Measurements from ENCODE around the gene TTLL13. TPM values are rescaled to one million over a fixed set of nuclear protein-coding genes. Genes with fewer than 3 reads are reported as not detected.

Gene TTLL13
- total RNA-seq, 1 experiment from 2014 or later = not detected

GRCh38 chr15:90223441-90224165 is 25.8 kb upstream of the TTLL13 start:
- H3K27me3 ChIP-seq (ENCODE audit: low read length) = no peaks in the 10 kb centered on the region
- no peak for DNase-seq
- ChIA-PET CTCF (no interaction called here), POLR2A (ENCODE audit: unreplicated experiment) (no interaction called here)
- TF ChIP-seq CTCF (conservative IDR thresholded peaks at IDR 0.05; ENCODE audit: low read depth, low read length) (no peak), EZH2 (IDR thresholded peaks at IDR 0.05; ENCODE audit: low read length, unreplicated experiment) (no peak), EZH2phosphoT487 (IDR thresholded peaks at IDR 0.05; ENCODE audit: borderline replicate concordance, low read length) (no peak)
- H3K36me3 ChIP-seq (ENCODE audit: low read depth, low read length) = peaks cover 69% of the 10 kb centered on the region
- intact Hi-C loops (cut with micrococcal nuclease) = no loop called here
- no peak overlapping the region for H2AFZ ChIP-seq (ENCODE audit: low read length)
- H3K27ac ChIP-seq (ENCODE audit: low read length) = no peak overlapping the region
- H3K79me2 ChIP-seq (ENCODE audit: low read length) = peaks cover 8% of the 10 kb centered on the region
- no peak for ATAC-seq
- no peak overlapping the region for H3K4me2 ChIP-seq (ENCODE audit: low read length)
- no peaks in the 10 kb centered on the region for H3K9me2 ChIP-seq (replicated peaks; ENCODE audit: low read length)
- H3K9me3 ChIP-seq (ENCODE audit: low read length) = no peaks in the 10 kb centered on the region
- no peak overlapping the region for H3K4me3 ChIP-seq (ENCODE audit: low read length)
- peaks cover 6% of the 10 kb centered on the region; the same call in 1 of the 2 replicates for H3K4me1 ChIP-seq (ENCODE audit: insufficient read depth, low read length)
- H3F3A ChIP-seq (ENCODE audit: low read length, unreplicated experiment) = no peaks in the 10 kb centered on the region
- no TSS peak for BruUV-seq (replicated peaks)
- no peaks in the 10 kb centered on the region for H4K20me1 ChIP-seq (ENCODE audit: low read length)
- no peak overlapping the region for H3K9ac ChIP-seq (ENCODE audit: low read length)

- no peaks in the 10 kb centered on the region for H3K27me3 ChIP-seq (ENCODE audit: low read length)
- H3F3A ChIP-seq (ENCODE audit: low read length, unreplicated experiment) = no peaks in the 10 kb centered on the region
- H3K4me1 ChIP-seq (ENCODE audit: insufficient read depth, low read length) = peaks cover 6% of the 10 kb centered on the region; the same call in 1 of the 2 replicates
- DNase-seq (no peak), ATAC-seq (no peak)
- peaks cover 79% of the 10 kb centered on the region for H3K36me3 ChIP-seq (ENCODE audit: low read depth, low read length)
- ChIA-PET CTCF (no interaction called here), POLR2A (ENCODE audit: unreplicated experiment) (no interaction called here)
- H3K9ac ChIP-seq (ENCODE audit: low read length) = no peak overlapping the region
- H3K9me3 ChIP-seq (ENCODE audit: low read length) = no peaks in the 10 kb centered on the region
- no peaks in the 10 kb centered on the region for H4K20me1 ChIP-seq (ENCODE audit: low read length)
- no peak overlapping the region for H3K4me2 ChIP-seq (ENCODE audit: low read length)
- no peak overlapping the region for H3K4me3 ChIP-seq (ENCODE audit: low read length)
- H3K9me2 ChIP-seq (replicated peaks; ENCODE audit: low read length) = no peaks in the 10 kb centered on the region
- no peak overlapping the region for H3K27ac ChIP-seq (ENCODE audit: low read length)
- TF ChIP-seq CTCF (conservative IDR thresholded peaks at IDR 0.05; ENCODE audit: low read depth, low read length) = no peak
- TF ChIP-seq EZH2 (IDR thresholded peaks at IDR 0.05; ENCODE audit: low read length, unreplicated experiment) = no peak
- TF ChIP-seq EZH2phosphoT487 (IDR thresholded peaks at IDR 0.05; ENCODE audit: borderline replicate concordance, low read length) = no peak
- H3K79me2 ChIP-seq (ENCODE audit: low read length) = peaks cover 1% of the 10 kb centered on the region
- BruUV-seq (replicated peaks) = no TSS peak
- no peak overlapping the region for H2AFZ ChIP-seq (ENCODE audit: low read length)
- intact Hi-C loops (cut with micrococcal nuclease) = no loop called here
These were observed 24.3 kb upstream of the TTLL13 start for GRCh38 chr15:90225047-90225446.

GRCh38 chr15:90225504-90226234 is 23.7 kb upstream of the TTLL13 start:
- no peaks in the 10 kb centered on the region for H3K9me2 ChIP-seq (replicated peaks; ENCODE audit: low read length)
- no peak overlapping the region for H3K27ac ChIP-seq (ENCODE audit: low read length)
- H3K4me3 ChIP-seq (ENCODE audit: low read length) = no peak overlapping the region
- H3K9me3 ChIP-seq (ENCODE audit: low read length) = no peaks in the 10 kb centered on the region
- no peak overlapping the region for H3K9ac ChIP-seq (ENCODE audit: low read length)
- no TSS peak for BruUV-seq (replicated peaks)
- CTCF ChIA-PET = no interaction called here
- no peak for TF ChIP-seq EZH2phosphoT487 (IDR thresholded peaks at IDR 0.05; ENCODE audit: borderline replicate concordance, low read length)
- no peak for TF ChIP-seq CTCF (conservative IDR thresholded peaks at IDR 0.05; ENCODE audit: low read depth, low read length)
- TF ChIP-seq EZH2 (IDR thresholded peaks at IDR 0.05; ENCODE audit: low read length, unreplicated experiment) = no peak
- intact Hi-C loops (cut with micrococcal nuclease) = no loop called here
- H2AFZ ChIP-seq (ENCODE audit: low read length) = no peak overlapping the region
- no peaks in the 10 kb centered on the region for H3F3A ChIP-seq (ENCODE audit: low read length, unreplicated experiment)
- POLR2A ChIA-PET (ENCODE audit: unreplicated experiment) = no interaction called here
- peaks cover 7% of the 10 kb centered on the region for H3K79me2 ChIP-seq (ENCODE audit: low read length)
- DNase-seq (no peak), ATAC-seq (no peak)
- H3K36me3 ChIP-seq (ENCODE audit: low read depth, low read length) = peaks cover 81% of the 10 kb centered on the region
- no peak overlapping the region for H3K4me2 ChIP-seq (ENCODE audit: low read length)
- no peaks in the 10 kb centered on the region for H4K20me1 ChIP-seq (ENCODE audit: low read length)
- no peaks in the 10 kb centered on the region for H3K27me3 ChIP-seq (ENCODE audit: low read length)
- H3K4me1 ChIP-seq (ENCODE audit: insufficient read depth, low read length) = peaks cover 5% of the 10 kb centered on the region; the same call in 1 of the 2 replicates
